ENCODE data around the gene TYW1. TPM values are rescaled to one million over a fixed set of nuclear protein-coding genes. Genes with fewer than 3 reads are reported as not detected.
"Not testable (repeated sequence)": the region's sequence is repeated elsewhere in the genome, so short reads cannot be mapped to it uniquely, and the experiment has no call there.

The TYW1 gene
- total and polyA plus RNA-seq, 8 donors, result 4.0 to 9.2 (median 7.3) TPM

DNA sequence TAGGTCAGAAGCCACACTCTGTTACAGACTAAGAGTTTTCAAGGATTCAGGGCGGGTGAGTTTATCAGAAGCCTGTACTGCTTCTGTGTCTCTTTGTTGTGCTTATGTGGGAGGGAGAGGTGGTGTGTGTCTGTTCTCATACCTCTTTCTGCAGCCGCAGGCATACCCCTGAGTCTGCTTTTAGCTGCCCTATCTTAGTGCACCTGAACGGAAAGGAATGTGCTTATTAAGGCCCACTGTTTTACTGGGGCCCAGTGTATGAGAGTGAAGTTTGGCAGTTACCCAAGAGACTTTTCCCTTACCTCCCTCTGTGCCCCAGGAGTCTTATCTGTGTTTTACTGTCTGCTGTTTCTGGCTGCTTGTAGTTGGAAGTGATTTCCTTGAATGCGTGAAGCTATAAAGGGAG, 104.3 kb downstream of the TYW1 start:
- Histone ChIP-seq H3K4me3 (no peak overlapping the region), H3K4me1 (no peaks in the 10 kb centered on the region), H3K9me3 (no peaks in the 10 kb centered on the region), H3K36me3 (no peaks in the 10 kb centered on the region), H3K27ac (no peak overlapping the region), H3K27me3 (no peaks in the 10 kb centered on the region)
- 64 to 75% methylated on average over 4 of the region's 4 CpGs for WGBS, 2 donors
- no peak for FAIRE-seq
- ATAC-seq, result peak in 1 of 4 donors; percentile 17
- DNase-seq, result no peak
- no peak for TF ChIP-seq CTCF (IDR thresholded peaks at IDR 0.05)
- intact Hi-C loops (cut with DNase I), result no loop called here

DNA sequence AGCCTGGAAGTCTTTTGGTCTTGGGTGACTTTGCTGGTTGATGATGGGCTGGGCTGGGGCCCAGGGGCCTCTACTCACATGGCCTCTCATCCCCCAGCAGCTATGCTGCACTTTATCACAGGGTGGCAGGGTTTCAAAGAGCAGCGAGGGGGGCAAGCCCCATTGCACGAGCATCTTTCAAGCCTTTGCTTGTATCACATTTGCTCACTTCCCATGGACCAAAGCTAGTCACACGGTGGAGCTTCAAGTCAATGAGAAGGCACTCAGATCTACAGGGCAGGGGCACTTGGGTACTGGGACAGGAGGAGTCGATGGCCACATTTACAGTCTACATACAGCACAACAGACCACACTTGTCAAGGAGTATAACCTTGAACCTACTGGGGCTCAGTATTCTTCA, 108.3 kb downstream of the TYW1 start:
- H3K27ac ChIP-seq; H3K9me3 ChIP-seq; H3K4me3 ChIP-seq; H3K27me3 ChIP-seq; FAIRE-seq; H3K36me3 ChIP-seq; H3K4me1 ChIP-seq; intact Hi-C loops (cut with DNase I); ATAC-seq; DNase-seq: not testable (repeated sequence)
- 74 to 82% methylated on average over 4 of the region's 4 CpGs for whole genome bisulfite sequencing, 2 donors

- H3K4me3 ChIP-seq, result no peak overlapping the region
- FAIRE-seq (no peak), DNase-seq (no peak), ATAC-seq (no peak)
- H3K4me1 ChIP-seq, result no peaks in the 10 kb centered on the region
- no peak overlapping the region for H3K27ac ChIP-seq
- intact Hi-C loops (cut with DNase I), result no loop called here
- H3K27me3 ChIP-seq, result no peaks in the 10 kb centered on the region
- H3K36me3 ChIP-seq, result no peaks in the 10 kb centered on the region
- no peak for TF ChIP-seq CTCF (IDR thresholded peaks at IDR 0.05)
- no peaks in the 10 kb centered on the region for H3K9me3 ChIP-seq
- WGBS, 2 donors, result 59 to 60% methylated on average over 4 of the region's 4 CpGs
These were observed 108.7 kb downstream of the TYW1 start for GRCh38 chr7:67105377-67105776.

GRCh38 chr7:67106255-67106654, 109.6 kb downstream of the TYW1 start:
- H3K27me3 ChIP-seq; FAIRE-seq; H3K27ac ChIP-seq; intact Hi-C loops (cut with DNase I); DNase-seq; H3K9me3 ChIP-seq; H3K36me3 ChIP-seq; H3K4me1 ChIP-seq; H3K4me3 ChIP-seq: not testable (repeated sequence)
- WGBS, 2 donors, result 88% methylated on average over 4 of the region's 4 CpGs
- peak in 1 of 4 donors; percentile 25 for ATAC-seq

GRCh38 chr7:67111342-67111741, 114.7 kb downstream of the TYW1 start:
- 97 to 100% methylated on average over 2 of the region's 2 CpGs for WGBS, 2 donors
- H3K27ac ChIP-seq; H3K9me3 ChIP-seq; FAIRE-seq; intact Hi-C loops (cut with DNase I); ATAC-seq; H3K4me3 ChIP-seq; H3K4me1 ChIP-seq; H3K36me3 ChIP-seq; H3K27me3 ChIP-seq; DNase-seq: not testable (repeated sequence)

- ATAC-seq; H3K27ac ChIP-seq; H3K36me3 ChIP-seq; intact Hi-C loops (cut with DNase I); H3K27me3 ChIP-seq; H3K4me3 ChIP-seq; H3K4me1 ChIP-seq; H3K9me3 ChIP-seq; DNase-seq; FAIRE-seq: not testable (repeated sequence)
These were observed 118.0 kb downstream of the TYW1 start for GRCh38 chr7:67114483-67115246.

DNA sequence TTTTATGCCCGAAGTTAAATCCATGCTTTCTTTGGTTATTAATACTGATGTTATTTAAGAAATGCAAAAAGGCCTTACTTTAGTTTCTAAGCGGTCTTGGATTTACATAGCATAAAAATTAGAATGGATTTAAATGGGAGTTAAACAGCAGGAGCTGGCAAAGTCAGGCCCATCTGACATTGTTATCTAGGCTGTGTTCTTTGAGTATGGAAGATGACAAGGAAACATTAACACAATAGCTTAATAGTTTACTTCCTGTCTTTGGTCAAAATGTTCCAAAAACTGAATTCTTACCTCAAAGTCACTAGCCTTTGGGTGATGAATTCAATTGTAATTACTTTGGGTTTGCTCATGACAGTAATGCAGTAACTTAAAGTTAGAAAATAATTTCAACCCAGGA, 123.9 kb downstream of the TYW1 start:
- H3K9me3 ChIP-seq; ATAC-seq; DNase-seq; H3K36me3 ChIP-seq; H3K27me3 ChIP-seq; H3K4me3 ChIP-seq; H3K4me1 ChIP-seq; FAIRE-seq; H3K27ac ChIP-seq; intact Hi-C loops (cut with DNase I): not testable (repeated sequence)
- 92 to 93% methylated on average over 2 of the region's 2 CpGs for WGBS, 2 donors

DNA sequence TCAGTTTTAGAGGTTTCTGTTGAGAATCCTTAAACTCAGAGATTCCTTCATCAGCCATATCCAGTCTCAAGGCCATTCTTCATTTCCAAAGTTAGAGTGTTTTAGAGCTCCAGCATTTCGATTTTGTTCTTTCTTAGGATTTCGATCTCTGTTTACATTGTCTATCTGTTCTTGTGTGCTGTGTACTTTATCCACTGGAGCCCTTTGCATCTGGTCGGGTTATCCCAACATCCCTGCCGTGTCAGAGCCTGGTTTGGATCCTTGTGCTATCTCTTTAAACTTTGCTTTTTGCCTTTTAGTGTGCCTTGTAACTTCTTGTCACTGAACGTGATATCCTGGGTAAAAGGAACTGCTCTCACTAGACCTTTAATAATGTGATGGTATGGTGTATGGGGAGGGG, 131.6 kb downstream of the TYW1 start:
- H3K9me3 ChIP-seq; FAIRE-seq; H3K36me3 ChIP-seq; H3K4me3 ChIP-seq; DNase-seq; H3K27me3 ChIP-seq; intact Hi-C loops (cut with DNase I); H3K4me1 ChIP-seq: not testable (repeated sequence)
- ATAC-seq, result peak in 1 of 4 donors; percentile 2
- WGBS, 2 donors, result 41 to 51% methylated on average over 5 of the region's 5 CpGs
- peak overlapping the region in 1 of 4 donors; percentile 78 for H3K27ac ChIP-seq

DNA sequence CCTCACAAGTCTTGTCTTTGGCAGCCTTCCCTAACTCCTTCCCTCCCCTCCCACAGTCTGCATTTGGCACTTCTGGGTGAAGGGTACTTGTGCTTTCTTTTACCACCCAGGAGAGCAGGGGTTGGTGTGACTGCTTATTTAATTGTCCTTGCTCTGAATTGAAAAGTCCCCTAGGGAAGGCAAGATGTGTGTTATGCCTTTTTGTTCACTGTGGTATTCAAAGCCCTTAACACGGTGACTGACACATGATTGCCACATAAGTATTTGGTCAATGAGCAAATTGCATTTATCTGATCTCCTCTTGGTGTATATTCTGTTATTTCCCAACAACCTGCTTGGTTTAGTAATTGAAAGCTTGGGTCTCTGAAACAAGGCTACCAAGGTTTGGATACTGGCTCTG, 134.1 kb downstream of the TYW1 start:
- intact Hi-C loops (cut with DNase I); H3K4me1 ChIP-seq; H3K36me3 ChIP-seq; DNase-seq; H3K27ac ChIP-seq; H3K4me3 ChIP-seq; H3K9me3 ChIP-seq; H3K27me3 ChIP-seq; FAIRE-seq; ATAC-seq: not testable (repeated sequence)
- 71 to 79% methylated on average over 1 of the region's 1 CpG for whole genome bisulfite sequencing, 2 donors

DNA sequence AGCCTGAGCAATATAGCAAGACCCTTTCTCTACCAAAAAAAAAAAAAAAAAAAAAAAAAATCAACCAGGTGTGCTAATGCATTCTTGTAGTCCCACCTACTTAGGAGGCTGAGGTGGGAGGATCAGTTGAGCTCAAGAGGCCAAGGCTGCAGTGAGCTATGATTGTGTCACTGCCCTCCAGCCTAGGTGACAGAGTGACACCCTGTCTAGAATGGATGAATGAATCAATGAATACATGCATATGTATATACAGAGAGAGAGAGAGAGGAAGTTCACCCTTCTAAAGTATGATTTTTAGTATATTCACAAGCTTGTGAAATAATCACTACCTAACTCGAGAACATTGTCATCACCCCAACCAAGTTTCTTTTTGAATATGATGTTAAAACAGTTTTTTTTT, 138.3 kb downstream of the TYW1 start:
- H3K4me1 ChIP-seq; H3K36me3 ChIP-seq; intact Hi-C loops (cut with DNase I); H3K27ac ChIP-seq; ATAC-seq; DNase-seq; H3K27me3 ChIP-seq; H3K9me3 ChIP-seq; FAIRE-seq; H3K4me3 ChIP-seq: not testable (repeated sequence)
- 92 to 94% methylated on average over 1 of the region's 1 CpG for WGBS, 2 donors
